ENCODE measurements around the gene PLD2.

PLD2 gene

DNA sequence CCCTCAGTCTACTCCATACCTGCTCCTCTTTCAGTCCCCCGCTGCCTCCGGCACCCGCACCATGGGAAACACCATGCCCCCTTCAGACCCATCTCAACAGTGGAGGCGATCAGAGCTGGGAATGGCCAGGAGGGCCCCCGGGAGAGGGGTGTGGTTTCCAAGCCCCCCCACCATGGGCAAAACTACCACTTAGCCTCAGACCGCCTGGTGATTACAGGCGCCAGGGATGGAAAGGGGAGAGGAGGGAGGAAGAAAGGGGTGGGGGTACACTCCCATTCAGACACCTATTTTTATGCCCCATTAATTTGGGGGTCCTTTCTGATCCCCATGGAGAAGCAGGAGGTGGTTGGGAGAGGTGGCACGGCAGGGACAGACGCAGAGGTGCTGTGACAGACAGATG, 4.7 kb upstream of the PLD2 start, which contains the start of gene C17orf114:
Gene C17orf114, minus strand, starts transcription at position 101 of the 400 bp plus-strand sequence.
- Histone ChIP-seq H3K36me3 (ENCODE audit: insufficient read depth, low read length) (peaks cover 19% of the 10 kb centered on the region), H3K9me3 (ENCODE audit: low read length) (no peaks in the 10 kb centered on the region), H2AFZ (ENCODE audit: low read depth, low read length) (no peak within 1 kb of the TSS), H3K4me1 (ENCODE audit: insufficient read depth, low read length) (peaks cover 1% of the 10 kb centered on the region), H3K27me3 (ENCODE audit: insufficient read depth, low read length) (no peaks in the 10 kb centered on the region), H3K4me3 (ENCODE audit: low read length) (no peak within 1 kb of the TSS)

DNA sequence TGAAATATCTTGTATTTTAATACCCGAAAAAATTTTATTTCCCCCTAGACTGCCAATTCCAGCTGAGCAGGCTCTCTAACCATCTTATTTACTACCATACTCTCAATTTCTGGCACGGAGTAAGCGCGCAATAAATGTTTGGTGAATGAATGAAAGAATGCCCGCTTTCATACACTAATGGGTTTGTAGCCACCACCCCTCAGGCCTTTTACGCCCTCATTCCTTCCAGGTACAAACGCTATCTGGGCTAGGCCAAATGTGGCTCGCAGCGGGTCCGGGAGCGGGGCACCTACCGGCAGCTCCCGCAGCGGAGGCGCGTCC, 536 bp upstream of the PLD2 start:
- H3K9me3 ChIP-seq (ENCODE audit: low read length): no peaks in the 10 kb centered on the region
- H2AFZ ChIP-seq (ENCODE audit: low read depth, low read length): no peak overlapping the region
- H3K36me3 ChIP-seq (ENCODE audit: insufficient read depth, low read length): peaks cover 14% of the 10 kb centered on the region
- no peaks in the 10 kb centered on the region for H3K27me3 ChIP-seq (ENCODE audit: insufficient read depth, low read length)
- peaks cover 5% of the 10 kb centered on the region for H3K4me1 ChIP-seq (ENCODE audit: insufficient read depth, low read length)
- H3K4me3 ChIP-seq (ENCODE audit: low read length): peak overlapping the region; percentile 58

- Histone ChIP-seq H3K4me3 (ENCODE audit: low read length) (peak overlapping the region; percentile 58), H3K4me1 (ENCODE audit: insufficient read depth, low read length) (peaks cover 5% of the 10 kb centered on the region), H2AFZ (ENCODE audit: low read depth, low read length) (peak overlapping the region; percentile 93), H3K9me3 (ENCODE audit: low read length) (no peaks in the 10 kb centered on the region), H3K36me3 (ENCODE audit: insufficient read depth, low read length) (peaks cover 14% of the 10 kb centered on the region), H3K27me3 (ENCODE audit: insufficient read depth, low read length) (no peaks in the 10 kb centered on the region)
Measured at GRCh38 chr17:4807605-4808377, 839 bp downstream of the PLD2 start.

- Histone ChIP-seq H3K9me3 (ENCODE audit: low read length) (no peaks in the 10 kb centered on the region), H3K27me3 (ENCODE audit: insufficient read depth, low read length) (no peaks in the 10 kb centered on the region), H3K4me3 (ENCODE audit: low read length) (no peak overlapping the region), H2AFZ (ENCODE audit: low read depth, low read length) (no peak overlapping the region), H3K36me3 (ENCODE audit: insufficient read depth, low read length) (peaks cover 14% of the 10 kb centered on the region), H3K4me1 (ENCODE audit: insufficient read depth, low read length) (peaks cover 5% of the 10 kb centered on the region)
Measured at GRCh38 chr17:4808378-4808767, 1.4 kb downstream of the PLD2 start.

- H3K27me3 ChIP-seq (ENCODE audit: insufficient read depth, low read length): no peaks in the 10 kb centered on the region
- H3K4me1 ChIP-seq (ENCODE audit: insufficient read depth, low read length): peaks cover 5% of the 10 kb centered on the region
- peaks cover 24% of the 10 kb centered on the region for H3K36me3 ChIP-seq (ENCODE audit: insufficient read depth, low read length)
- H3K9me3 ChIP-seq (ENCODE audit: low read length): no peaks in the 10 kb centered on the region
- H3K4me3 ChIP-seq (ENCODE audit: low read length): no peak overlapping the region
- no peak overlapping the region for H2AFZ ChIP-seq (ENCODE audit: low read depth, low read length)
Measured at GRCh38 chr17:4810696-4811290, 3.8 kb downstream of the PLD2 start.

- H3K36me3 ChIP-seq (ENCODE audit: insufficient read depth, low read length): peaks cover 27% of the 10 kb centered on the region
- peaks cover 5% of the 10 kb centered on the region for H3K4me1 ChIP-seq (ENCODE audit: insufficient read depth, low read length)
- H3K4me3 ChIP-seq (ENCODE audit: low read length): no peak overlapping the region
- H3K9me3 ChIP-seq (ENCODE audit: low read length): no peaks in the 10 kb centered on the region
- H3K27me3 ChIP-seq (ENCODE audit: insufficient read depth, low read length): no peaks in the 10 kb centered on the region
- no peak overlapping the region for H2AFZ ChIP-seq (ENCODE audit: low read depth, low read length)
Measured at GRCh38 chr17:4811471-4811870, 4.5 kb downstream of the PLD2 start.

- H2AFZ ChIP-seq (ENCODE audit: low read depth, low read length): no peak overlapping the region
- peaks cover 3% of the 10 kb centered on the region for H3K4me1 ChIP-seq (ENCODE audit: insufficient read depth, low read length)
- H3K4me3 ChIP-seq (ENCODE audit: low read length): no peak overlapping the region
- H3K27me3 ChIP-seq (ENCODE audit: insufficient read depth, low read length): no peaks in the 10 kb centered on the region
- H3K36me3 ChIP-seq (ENCODE audit: insufficient read depth, low read length): peaks cover 37% of the 10 kb centered on the region
- no peaks in the 10 kb centered on the region for H3K9me3 ChIP-seq (ENCODE audit: low read length)
Measured at GRCh38 chr17:4812690-4813089, 5.7 kb downstream of the PLD2 start.

GRCh38 chr17:4815043-4815675, 8.2 kb downstream of the PLD2 start:
- Histone ChIP-seq H3K9me3 (ENCODE audit: low read length) (no peaks in the 10 kb centered on the region), H3K36me3 (ENCODE audit: insufficient read depth, low read length) (peaks cover 45% of the 10 kb centered on the region), H3K4me1 (ENCODE audit: insufficient read depth, low read length) (no peaks in the 10 kb centered on the region)

GRCh38 chr17:4816826-4817225, 9.9 kb downstream of the PLD2 start:
- Histone ChIP-seq H3K36me3 (ENCODE audit: insufficient read depth, low read length) (peaks cover 41% of the 10 kb centered on the region), H2AFZ (ENCODE audit: low read depth, low read length) (no peak overlapping the region), H3K4me1 (ENCODE audit: insufficient read depth, low read length) (no peaks in the 10 kb centered on the region), H3K27me3 (ENCODE audit: insufficient read depth, low read length) (no peaks in the 10 kb centered on the region), H3K9me3 (ENCODE audit: low read length) (no peaks in the 10 kb centered on the region), H3K4me3 (ENCODE audit: low read length) (no peak overlapping the region)

More at GRCh38 chr17:4815043-4815675, 8.2 kb downstream of the PLD2 start:
- no peaks in the 10 kb centered on the region for H3K27me3 ChIP-seq (ENCODE audit: insufficient read depth, low read length)
- no peak overlapping the region for H3K4me3 ChIP-seq (ENCODE audit: low read length)
- H2AFZ ChIP-seq (ENCODE audit: low read depth, low read length): no peak overlapping the region

GRCh38 chr17:4818276-4818675, 11.3 kb downstream of the PLD2 start:
- no peaks in the 10 kb centered on the region for H3K27me3 ChIP-seq (ENCODE audit: insufficient read depth, low read length)
- no peaks in the 10 kb centered on the region for H3K9me3 ChIP-seq (ENCODE audit: low read length)
- no peak overlapping the region for H3K4me3 ChIP-seq (ENCODE audit: low read length)
- H2AFZ ChIP-seq (ENCODE audit: low read depth, low read length): no peak overlapping the region
- peaks cover 44% of the 10 kb centered on the region for H3K36me3 ChIP-seq (ENCODE audit: insufficient read depth, low read length)
- no peaks in the 10 kb centered on the region for H3K4me1 ChIP-seq (ENCODE audit: insufficient read depth, low read length)

GRCh38 chr17:4822835-4823234, 15.9 kb downstream of the PLD2 start:
- Histone ChIP-seq H2AFZ (ENCODE audit: low read depth, low read length) (no peak overlapping the region), H3K9me3 (ENCODE audit: low read length) (no peaks in the 10 kb centered on the region), H3K27me3 (ENCODE audit: insufficient read depth, low read length) (no peaks in the 10 kb centered on the region), H3K36me3 (ENCODE audit: insufficient read depth, low read length) (peaks cover 24% of the 10 kb centered on the region), H3K4me3 (ENCODE audit: low read length) (no peak overlapping the region), H3K4me1 (ENCODE audit: insufficient read depth, low read length) (no peaks in the 10 kb centered on the region)

DNA sequence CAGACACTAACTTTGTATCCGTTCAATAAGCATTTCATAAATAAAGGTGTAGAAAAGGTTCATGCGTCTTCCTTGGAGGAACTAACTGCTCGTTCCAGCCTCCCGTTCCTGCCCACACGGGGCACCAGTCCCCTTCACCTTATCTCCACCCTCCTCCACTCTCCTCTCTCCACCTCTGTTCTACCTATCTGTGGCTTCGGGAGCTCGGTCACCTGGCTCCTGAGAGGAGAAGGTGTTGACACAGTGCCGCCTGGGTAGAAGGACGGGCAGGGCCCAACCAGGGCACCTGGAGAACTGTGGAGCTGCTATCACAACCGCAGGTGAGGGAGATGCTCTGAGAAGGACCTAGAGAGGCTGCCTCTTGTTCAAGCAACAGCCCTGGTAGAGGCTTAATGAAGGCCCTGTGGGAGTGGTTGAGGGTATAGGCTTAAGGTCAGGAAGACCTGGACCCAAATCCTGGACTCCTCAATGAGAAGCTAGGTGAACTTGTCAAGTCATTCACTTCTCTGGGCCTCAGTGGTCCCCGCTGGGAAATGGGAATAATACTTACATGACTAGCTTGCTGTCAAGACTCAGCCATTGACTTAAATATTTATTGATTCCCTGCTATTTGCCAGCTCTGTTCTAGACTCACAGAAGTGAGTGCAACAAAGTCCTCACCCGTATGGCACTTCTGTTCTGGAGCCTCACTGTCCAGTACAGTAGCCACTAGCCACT, 16.6 kb downstream of the PLD2 start:
- no peak overlapping the region for H2AFZ ChIP-seq (ENCODE audit: low read depth, low read length)

DNA sequence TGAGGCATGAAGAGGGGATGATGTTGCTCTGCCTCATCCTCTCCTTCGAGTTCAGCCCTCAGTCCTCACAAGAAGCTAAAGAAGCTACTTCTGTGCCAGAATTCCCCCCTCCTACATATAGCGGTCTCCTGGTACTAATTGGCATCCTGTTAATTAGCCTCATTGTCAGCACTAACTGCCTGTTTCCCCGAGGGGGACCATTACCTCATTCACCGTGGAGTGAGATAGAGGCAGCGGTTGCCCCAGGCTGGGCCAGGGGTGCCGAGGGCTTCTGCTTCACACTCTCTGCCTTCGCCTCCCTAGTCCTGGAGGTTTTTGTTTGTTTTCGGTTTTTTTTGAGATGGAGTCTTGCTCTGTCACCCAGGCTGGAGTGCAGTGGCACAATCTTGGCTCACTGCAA, 20.4 kb downstream of the PLD2 start:
- no peak overlapping the region for H2AFZ ChIP-seq (ENCODE audit: low read depth, low read length)
- H3K36me3 ChIP-seq (ENCODE audit: insufficient read depth, low read length): peaks cover 7% of the 10 kb centered on the region
- H3K4me1 ChIP-seq (ENCODE audit: insufficient read depth, low read length): no peaks in the 10 kb centered on the region
- no peak overlapping the region for H3K4me3 ChIP-seq (ENCODE audit: low read length)
- no peaks in the 10 kb centered on the region for H3K27me3 ChIP-seq (ENCODE audit: insufficient read depth, low read length)
- no peaks in the 10 kb centered on the region for H3K9me3 ChIP-seq (ENCODE audit: low read length)

More for the DNA sequence above, 16.6 kb downstream of the PLD2 start:
- no peaks in the 10 kb centered on the region for H3K9me3 ChIP-seq (ENCODE audit: low read length)
- H3K27me3 ChIP-seq (ENCODE audit: insufficient read depth, low read length): no peaks in the 10 kb centered on the region
- no peak overlapping the region for H3K4me3 ChIP-seq (ENCODE audit: low read length)
- no peaks in the 10 kb centered on the region for H3K4me1 ChIP-seq (ENCODE audit: insufficient read depth, low read length)
- peaks cover 17% of the 10 kb centered on the region for H3K36me3 ChIP-seq (ENCODE audit: insufficient read depth, low read length)

All from neuron (in vitro differentiated cells).